ENCODE measurements around the gene INPP5K. TPM values are rescaled to one million over a fixed set of nuclear protein-coding genes. Genes with fewer than 3 reads are reported as not detected.

INPP5K gene
- total RNA-seq (76.7 and 77.9 TPM in 2 replicates), polyA plus RNA-seq (53.8 and 69.6 TPM in 2 replicates), polyA minus RNA-seq (104 and 143 TPM in 2 replicates)
- 26.9 TPM for total RNA-seq (2013)

- CTCF ChIA-PET, result interaction anchor here (0.5 to 11.7 kb wide), 34 partner anchors 10 to 815 kb away, joined by 3 to 318 read pairs (median 7); partner anchors contain the start of genes CRK and YWHAE
- peaks cover 10 to 28% of the 10 kb centered on the region in 2 donors for H3K4me1 ChIP-seq (ENCODE audit: control insufficient read depth in 2 of 2, insufficient read depth in 2 of 2, low read length in 2 of 2)
- H3K27me3 ChIP-seq (replicated peaks in 1 of 4; ENCODE audit: control extremely low read depth in 1 of 4, control insufficient read depth in 3 of 4, insufficient read depth in 4 of 4, low read length in 3 of 4), result no peaks in the 10 kb centered on the region
- under 1% methylated on average over 89 of the region's 91 CpGs for WGBS (ENCODE audit: insufficient coverage)
- no peaks in the 10 kb centered on the region for H3K9me3 ChIP-seq (ENCODE audit: control extremely low read depth in 1 of 3, control insufficient read depth in 2 of 3, insufficient read depth in 1 of 3, low read length in 2 of 3)
- no peak for TF ChIP-seq EZH2 (IDR thresholded peaks at IDR 0.05; ENCODE audit: borderline replicate concordance, insufficient read depth, low read depth, low read length, poor library complexity, severe bottlenecking)
- TF ChIP-seq, protein P1, sequence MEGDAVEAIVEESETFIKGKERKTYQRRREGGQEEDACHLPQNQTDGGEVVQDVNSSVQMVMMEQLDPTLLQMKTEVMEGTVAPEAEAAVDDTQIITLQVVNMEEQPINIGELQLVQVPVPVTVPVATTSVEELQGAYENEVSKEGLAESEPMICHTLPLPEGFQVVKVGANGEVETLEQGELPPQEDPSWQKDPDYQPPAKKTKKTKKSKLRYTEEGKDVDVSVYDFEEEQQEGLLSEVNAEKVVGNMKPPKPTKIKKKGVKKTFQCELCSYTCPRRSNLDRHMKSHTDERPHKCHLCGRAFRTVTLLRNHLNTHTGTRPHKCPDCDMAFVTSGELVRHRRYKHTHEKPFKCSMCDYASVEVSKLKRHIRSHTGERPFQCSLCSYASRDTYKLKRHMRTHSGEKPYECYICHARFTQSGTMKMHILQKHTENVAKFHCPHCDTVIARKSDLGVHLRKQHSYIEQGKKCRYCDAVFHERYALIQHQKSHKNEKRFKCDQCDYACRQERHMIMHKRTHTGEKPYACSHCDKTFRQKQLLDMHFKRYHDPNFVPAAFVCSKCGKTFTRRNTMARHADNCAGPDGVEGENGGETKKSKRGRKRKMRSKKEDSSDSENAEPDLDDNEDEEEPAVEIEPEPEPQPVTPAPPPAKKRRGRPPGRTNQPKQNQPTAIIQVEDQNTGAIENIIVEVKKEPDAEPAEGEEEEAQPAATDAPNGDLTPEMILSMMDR (IDR thresholded peaks at IDR 0.05), result no peak
- POLR2A ChIA-PET, result interaction anchor here (0.6 to 2.4 kb wide), 19 partner anchors 20 to 896 kb away, joined by 3 to 23 read pairs (median 5); partner anchors contain the start of genes CRK, RILP, SLC43A2 and YWHAE
- H3K9me3 Mint-ChIP-seq (ENCODE audit: insufficient read depth), result no peaks in the 10 kb centered on the region
- H3K4me2 ChIP-seq (replicated peaks; ENCODE audit: low read depth, low read length, poor library complexity, severe bottlenecking), result peak within 1 kb of the TSS; percentile 83
- H3K4me3 Mint-ChIP-seq, result peak within 1 kb of the TSS; percentile 88
- peaks cover 43% of the 10 kb centered on the region for H3K79me2 ChIP-seq (ENCODE audit: control insufficient read depth, insufficient read depth, low read length)
- peak within 1 kb of the TSS; percentile 98 for H2AFZ ChIP-seq (ENCODE audit: insufficient read depth, low read depth, low read length, poor library complexity, severe bottlenecking)
- peaks cover 5% of the 10 kb centered on the region for H4K20me1 ChIP-seq (ENCODE audit: control insufficient read depth, insufficient read depth, low read length, poor library complexity, severe bottlenecking)
- peak within 1 kb of the TSS; percentile 92 for H3K27ac Mint-ChIP-seq
- peak within 1 kb of the TSS; percentile 88 for H3K9ac ChIP-seq (ENCODE audit: low read length)
- intact Hi-C loops (cut with micrococcal nuclease), result loop anchor here (1.0 to 5.0 kb wide), 11 partner anchors 25 to 259 kb away; partner anchors contain the start of genes CRK, PITPNA, PRPF8 and RILP
- peaks cover 21% of the 10 kb centered on the region for H3K4me1 Mint-ChIP-seq
- peak within 1 kb of the TSS; percentile 67 to 90 for H3K27ac ChIP-seq (ENCODE audit: low read length in 2 of 2)
- H3K27me3 Mint-ChIP-seq, result no peaks in the 10 kb centered on the region
- DNase-seq (peak; percentile 99), ATAC-seq (ENCODE audit: low read depth) (peak; percentile 90)
- peak within 1 kb of the TSS; percentile 88 to 96 (median 94) for H3K4me3 ChIP-seq (ENCODE audit: control extremely low read depth in 1 of 5, extremely low read depth in 1 of 5, insufficient read depth in 1 of 5, low read depth in 2 of 5, low read length in 4 of 5)
- H3K36me3 ChIP-seq (replicated peaks in 1 of 2; ENCODE audit: control extremely low read depth in 1 of 2, control insufficient read depth in 1 of 2, extremely low read depth in 1 of 2, insufficient read depth in 2 of 2, low read length in 1 of 2), result peaks cover 0 to 25% of the 10 kb centered on the region in 2 experiments
These were observed at the start of gene INPP5K for GRCh38 chr17:1516388-1517161. Gene INPP5K (minus strand): TSS chr17:1516612. CDS start chr17:1516499, 113 bp downstream.

Data from B cell (primary cell).